Stimulated activated CD8-positive, alpha-beta memory T cell treated with anti-CD3 and anti-CD28 coated beads, Interleukin-12 subunit alpha, Interleukin-12 subunit beta, amount 100 ng/mL, for 24 hours (primary cell): ENCODE data around the gene NKX6-2.
"Not testable (repeated sequence)": the region's sequence is repeated elsewhere in the genome, so short reads cannot be mapped to it uniquely, and the experiment has no call there.

ENCODE experiments used
- DNase-seq: peaks from one replicate; pipeline ENCODE4 v3.0.0-alpha.2; 2020; ENCODE audit errors: extremely low read depth

Gene NKX6-2

DNA sequence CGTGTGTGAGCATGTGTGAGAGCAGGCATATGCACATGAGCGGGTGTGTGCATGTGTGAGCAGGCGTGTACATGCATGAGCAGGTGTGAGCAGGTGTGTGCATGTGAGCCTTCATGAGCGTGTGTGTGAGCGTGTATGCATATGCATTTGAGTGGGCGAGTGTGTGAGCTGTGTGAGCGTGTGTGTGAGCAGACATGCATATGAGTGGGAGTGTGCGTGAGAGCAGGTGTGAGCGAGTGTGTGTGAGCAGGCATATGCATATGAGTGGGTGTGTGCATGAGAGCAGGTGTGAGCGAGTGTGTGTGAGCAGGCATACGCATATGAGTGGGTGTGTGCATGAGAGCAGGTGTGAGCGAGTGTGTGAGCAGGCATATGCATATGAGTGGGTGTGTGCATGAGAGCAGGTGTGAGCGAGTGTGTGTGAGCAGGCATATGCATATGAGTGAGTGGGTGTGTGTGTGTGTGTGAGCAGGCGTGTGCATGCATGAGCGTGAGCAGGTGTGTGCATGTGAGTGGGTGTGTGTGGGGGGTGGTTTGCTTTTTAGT lies 30.7 kb downstream of the NKX6-2 start:
- DNase-seq: no peak

DNA sequence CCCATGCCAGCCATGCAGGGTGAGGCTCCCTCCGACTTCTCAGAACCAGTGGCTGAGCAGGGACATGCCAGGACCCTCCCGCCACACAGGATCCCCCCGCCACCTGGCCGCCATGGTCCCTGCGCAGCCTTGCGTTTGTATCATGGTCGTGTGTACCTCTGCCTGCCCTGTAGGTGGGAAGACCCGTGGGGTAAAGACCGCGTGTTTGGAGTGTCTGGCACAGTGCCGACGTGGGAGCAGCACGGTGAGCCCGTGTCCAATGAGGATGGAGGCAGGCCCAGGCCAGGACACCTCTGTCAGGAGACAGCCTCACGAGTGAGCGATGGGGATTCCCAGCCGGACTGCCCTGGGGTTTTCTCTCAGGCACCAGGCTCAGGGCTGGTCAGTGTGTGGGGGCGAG lies 31.9 kb downstream of the NKX6-2 start:
- DNase-seq: no peak

DNA sequence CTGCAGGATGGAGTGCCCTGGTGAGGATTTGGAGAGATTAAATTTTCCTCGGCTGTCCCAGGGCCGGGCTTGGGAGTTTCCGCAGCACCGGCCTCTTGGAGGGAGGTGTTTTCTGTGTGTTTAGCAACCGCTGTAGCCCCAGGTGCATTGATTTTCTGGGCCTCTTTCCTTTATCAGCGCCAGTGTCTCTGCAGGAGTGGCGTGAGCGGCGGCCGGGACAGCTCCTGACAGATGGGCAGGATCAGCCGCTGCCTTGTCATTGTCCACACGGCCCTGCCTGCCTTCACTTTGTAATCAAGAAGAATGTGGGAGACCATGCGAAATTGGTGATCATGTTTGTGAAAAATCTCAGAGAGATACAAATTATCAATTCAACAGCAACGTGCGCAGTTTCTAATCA lies 32.4 kb downstream of the NKX6-2 start:
- DNase-seq: no peak

DNA sequence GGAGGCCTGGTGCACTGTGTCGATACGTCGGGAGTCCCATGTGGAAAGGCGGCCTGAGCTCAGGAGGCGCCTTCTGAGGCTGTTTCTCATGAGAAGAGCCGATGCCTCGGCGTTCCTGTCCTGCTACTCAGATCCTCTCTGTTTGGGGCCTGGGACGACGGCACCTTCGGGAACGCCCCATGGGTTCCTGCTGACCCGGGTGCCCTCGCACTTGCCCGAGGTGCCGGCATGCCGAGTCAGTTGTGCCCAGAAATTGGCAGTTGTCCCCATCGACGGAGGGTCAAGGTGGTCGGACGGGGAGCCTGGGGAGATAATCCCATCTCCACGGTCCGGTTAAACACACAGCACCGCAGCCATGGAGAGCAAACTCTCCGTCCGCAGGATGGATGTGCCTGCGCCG lies 33.0 kb downstream of the NKX6-2 start:
- no peak for DNase-seq

DNA sequence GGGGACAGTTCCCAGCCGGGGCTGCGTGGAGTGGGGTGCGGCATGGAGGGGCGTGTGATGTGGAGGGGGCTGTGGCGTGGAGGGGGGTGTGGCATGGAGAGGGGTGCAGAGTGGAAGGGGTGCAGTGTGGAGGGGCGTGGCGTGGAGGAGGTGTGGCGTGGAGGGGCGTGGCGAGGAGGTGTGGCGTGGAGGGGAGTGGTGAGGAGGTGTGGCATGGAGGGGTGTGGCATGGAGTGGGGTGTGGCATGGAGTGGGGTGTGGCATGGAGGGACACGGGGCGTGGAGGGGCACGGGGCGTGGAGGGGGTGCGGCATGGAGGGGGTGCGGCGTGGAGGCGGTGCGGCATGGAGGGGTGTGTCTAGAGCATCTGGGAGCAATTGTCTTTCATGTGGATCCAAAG lies 33.6 kb downstream of the NKX6-2 start:
- no peak for DNase-seq

DNA sequence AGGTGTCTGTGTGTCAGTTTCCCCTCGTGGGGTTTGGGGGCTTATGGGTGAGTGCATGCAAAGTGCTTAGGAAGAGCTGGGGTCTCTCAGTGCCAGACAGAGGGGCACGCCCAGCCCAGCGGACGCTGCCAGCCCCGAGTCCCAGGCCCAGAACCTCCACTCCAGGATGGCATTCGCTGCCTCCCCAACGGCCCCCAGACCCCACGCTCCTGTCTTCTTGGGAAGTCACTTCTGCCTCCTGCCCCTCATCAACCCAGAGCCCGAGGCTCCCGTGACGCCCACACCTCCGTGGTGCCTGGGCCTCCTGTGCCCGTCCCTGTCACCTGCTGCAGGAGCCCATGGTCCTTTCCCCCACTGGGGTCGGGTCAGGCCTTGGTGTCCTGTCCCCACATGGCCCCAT lies 35.0 kb downstream of the NKX6-2 start:
- DNase-seq: no peak

DNA sequence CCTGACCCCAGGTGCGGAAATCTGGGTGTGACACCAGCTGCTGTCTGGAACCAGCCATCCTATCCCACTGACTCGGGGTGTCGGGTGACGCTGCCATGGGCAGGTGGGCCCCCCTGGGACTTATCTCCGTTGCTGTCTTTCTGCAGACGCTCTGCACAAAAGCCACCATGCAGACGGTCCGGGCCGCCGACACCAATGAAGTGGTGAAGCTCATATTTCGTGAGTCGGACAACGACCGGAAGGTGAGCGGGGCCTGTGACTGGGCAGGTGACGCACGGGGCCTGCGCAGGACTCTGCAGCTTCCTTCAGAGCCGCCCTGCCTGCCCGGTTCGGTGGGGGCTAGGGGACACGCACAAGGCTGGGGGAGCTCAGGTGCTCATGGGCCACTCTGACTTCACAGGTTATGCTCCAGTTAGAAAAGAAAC lies 36.6 kb downstream of the NKX6-2 start:
- no peak for DNase-seq

DNA sequence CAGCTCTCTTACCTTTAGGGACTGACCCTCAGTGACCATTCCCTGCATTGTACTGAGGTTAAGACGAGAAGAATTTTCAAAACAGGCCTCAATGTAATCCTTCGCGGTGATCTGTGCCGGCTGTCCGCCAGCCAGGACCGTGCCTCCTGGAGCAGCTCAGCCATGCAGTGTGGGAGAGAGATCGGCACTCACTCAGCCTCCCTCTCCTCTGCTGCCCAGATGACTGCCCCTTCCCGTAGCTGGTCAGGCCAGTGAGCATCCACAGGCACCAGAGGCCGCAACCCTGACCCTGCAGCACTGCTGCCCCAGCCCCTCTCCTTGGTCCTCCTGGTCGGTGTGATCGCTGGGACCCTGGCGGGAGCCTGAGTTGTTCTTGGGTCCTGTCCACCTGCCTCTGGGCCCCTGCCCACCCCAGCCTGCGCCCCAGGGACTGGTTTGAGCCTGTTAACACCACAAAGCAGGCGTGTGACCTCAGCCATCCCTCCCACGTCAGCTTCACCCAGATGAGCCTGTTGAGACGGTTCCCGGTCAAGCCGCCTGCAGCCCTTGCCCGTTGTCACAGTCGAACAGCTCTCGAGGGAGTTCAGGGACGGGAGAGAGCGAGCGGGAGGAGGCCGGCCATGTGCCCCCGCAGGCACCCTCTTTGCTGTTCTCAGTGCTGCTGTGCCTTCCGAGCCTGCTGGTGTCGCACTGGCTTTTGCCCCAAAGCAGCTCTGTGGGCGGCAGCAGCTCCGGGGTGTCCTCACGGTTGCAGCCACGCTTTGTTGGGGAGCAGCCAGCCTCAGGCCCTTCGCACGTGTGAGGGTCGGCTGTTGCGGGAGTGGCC lies 37.2 kb downstream of the NKX6-2 start:
- no peak for DNase-seq

DNA sequence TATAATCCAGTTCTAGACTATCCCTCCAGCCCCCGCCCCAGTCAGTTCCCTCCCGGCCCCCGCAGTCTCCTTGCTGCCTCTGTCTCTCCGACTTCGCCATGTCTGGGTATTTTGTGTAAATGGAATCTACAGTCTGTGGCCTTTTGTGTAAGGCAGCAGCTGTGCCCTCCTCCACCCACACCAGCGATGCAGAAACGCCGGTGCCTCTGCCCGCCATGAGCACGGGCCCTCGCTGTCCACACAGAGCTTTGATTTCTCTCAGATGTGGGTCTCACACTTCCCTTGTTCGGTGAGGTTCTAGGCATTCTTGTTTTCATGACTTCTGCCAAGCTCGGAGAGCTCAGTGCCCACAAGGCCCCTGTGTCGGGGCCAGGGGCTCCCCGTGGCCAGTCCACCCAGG lies 37.8 kb downstream of the NKX6-2 start:
- no peak for DNase-seq

DNA sequence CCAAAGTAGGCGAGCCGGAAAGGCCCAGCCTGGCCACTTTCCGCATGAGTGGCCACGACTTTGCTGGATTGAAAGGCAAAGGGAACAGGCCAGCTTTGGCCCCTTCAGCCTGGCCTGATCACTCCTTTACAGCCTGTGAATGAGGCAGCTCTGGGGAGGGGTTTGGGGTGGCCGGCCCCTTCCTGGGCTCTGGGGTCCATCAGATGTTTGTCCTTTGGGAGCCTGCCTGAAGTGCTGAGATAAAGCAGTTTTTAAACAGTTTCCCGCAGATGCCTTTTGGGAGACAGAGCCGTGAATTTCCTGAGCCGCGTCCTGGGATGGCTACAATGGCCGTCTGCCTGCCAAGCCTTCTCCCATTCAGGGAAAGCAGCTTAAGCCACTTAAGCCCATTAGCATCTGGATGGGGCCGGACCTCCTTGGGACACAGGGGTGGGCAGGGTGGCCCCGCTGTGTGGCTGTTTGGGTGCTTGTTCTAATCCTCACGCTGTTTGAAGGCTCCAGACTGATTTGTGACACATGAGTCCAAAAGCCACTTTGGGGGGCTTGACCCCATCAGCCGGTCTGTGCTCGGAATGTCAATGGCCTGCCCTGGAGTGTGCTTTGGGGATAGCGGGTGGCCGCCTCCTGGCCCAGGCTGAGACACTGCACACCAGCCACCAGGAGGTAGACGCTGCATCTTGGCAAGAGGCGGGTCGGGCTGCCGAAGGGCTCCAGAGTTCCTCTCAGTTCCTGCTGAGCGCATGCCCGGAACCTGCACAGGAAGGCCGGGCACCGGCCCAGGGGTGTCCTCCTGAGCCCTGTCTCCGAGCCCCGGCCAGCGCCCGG lies 38.9 kb downstream of the NKX6-2 start:
- no peak for DNase-seq

DNA sequence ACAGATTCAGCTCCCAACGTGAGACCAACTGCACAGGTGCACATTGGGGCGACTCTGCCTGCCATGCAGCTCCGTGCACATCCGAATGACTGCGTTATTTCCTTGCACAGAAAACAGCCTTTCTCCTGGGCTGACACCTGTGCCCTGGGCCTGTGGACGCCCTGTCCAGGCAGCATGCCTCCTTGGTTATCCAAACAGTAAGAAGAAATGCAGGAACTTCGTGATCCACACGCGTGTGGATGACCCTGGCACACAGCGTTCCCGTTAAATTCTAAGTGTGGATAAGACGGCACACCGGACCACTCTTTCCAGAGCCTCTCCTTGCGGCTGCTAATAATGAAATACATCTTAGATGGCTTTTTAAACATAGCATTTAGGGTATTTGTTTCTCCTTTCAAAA lies 39.6 kb downstream of the NKX6-2 start:
- no peak for DNase-seq

DNA sequence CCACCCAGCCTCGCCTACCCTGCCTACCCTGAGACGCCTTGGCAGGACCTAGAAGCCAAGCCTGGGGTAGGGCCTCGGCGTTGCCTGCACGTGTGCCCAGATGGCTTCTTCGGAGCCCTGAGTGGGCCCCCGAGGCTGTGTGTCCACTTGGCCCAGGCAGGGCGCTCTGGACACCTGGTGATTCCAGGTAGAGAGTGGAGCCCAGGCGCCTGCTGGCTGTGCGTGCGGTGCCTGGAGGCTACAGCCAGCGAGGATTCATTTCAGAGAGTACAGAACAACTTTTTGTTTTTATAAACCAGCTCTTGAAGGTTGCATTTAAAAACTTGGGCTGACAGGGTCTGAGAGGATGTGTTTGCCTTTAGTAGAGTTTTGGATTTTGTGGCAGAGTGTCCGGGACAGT lies 40.0 kb downstream of the NKX6-2 start:
- DNase-seq: no peak

DNA sequence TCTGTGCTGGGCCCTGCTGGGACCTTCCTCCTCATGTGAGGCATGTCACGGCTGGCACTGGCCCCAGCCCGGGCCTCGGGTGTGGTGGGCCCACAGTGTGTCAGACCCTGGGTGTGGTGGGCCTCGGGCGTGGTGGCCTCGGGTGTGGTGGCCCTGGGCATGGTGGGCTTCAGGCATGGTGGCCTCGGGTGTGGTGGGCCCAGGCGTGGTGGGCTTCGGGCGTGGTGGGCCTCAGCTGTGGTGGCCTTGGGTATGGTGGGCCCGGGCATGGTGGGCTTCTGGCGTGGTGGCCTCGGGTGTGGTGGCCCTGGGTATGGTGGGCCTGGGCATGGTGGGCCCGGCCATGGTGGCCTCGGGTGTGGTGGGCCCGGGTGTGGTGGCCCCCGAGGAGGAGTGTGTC lies 40.4 kb downstream of the NKX6-2 start:
- DNase-seq: no peak

DNA sequence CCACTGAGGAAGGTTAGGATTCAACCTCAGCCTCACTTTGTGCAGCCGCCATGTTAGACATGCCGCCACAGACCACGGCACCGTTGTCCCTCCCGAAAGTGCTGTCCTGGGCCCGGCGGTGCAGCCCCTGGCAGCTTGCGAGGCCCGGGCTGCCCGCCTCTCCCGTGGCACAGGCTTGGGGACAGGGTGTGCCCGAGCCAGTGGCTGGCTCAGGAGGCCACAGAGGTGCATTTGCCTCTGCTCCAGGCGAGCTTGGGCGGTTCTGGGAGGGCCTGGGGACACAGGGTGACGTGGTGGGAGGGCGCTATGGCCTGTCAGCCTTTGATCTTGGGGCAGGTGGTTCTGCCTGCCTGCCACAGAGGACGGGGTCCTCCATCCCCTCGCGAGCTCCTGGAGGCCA lies 41.1 kb downstream of the NKX6-2 start:
- DNase-seq: no peak

DNA sequence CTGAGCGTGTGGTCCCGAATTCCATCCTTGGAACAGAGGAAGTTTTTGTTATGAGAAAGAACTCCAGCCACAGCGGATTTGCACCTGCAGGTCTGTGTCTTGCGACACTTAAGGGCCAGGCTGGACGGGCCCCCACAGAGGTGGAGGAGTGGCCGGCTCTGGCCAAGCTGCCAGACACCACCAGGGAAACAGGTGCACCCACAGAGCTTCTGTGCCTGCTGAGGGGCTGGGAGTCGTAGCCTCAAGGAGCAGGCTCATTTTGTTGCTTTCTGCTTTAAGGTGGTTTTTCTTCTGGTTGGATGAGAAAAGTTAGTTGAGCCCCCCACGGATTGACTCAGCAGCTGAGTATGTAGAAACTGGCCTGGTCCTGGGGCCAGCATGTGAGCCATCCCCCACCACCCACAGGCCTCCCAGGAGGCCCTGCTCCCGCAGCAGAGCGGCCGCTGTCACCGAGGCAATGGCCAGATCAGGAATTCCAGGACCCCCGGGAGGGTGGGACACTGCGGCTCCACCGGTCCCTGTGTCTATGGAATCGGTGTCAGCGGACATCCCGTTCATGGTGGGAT lies 41.9 kb downstream of the NKX6-2 start:
- DNase-seq: no peak

DNA sequence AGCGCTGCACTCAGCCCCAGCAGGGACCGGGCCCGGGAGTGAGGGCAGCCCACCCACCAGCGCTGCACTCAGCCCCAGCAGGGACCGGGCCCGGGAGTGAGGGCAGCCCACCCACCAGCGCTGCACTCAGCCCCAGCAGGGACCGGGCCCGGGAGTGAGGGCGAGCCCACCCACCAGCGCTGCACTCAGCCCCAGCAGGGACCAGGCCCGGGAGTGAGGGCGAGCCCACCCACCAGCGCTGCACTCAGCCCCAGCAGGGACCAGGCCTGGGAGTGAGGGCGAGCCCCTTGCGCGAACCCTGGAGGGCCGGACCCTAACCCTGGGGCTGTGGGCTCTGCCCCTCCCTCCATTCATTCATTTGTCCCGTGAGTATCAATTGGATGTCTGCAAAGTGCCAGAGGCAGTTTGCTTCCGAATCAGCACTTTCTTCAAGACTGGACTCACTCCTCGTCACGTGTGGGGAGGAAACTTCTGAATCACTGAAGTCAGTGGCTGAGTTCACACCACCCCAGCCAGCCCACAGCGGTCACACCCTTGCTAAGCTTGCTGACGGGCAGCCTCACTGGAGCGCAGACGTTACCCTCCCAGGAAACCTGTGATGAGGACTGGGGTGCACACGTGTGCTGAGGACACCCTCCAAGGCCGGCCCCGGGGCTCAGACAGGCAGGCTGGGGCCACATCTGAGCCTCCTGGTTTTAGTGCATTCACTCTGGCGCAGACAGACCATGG lies 42.6 kb downstream of the NKX6-2 start:
- not testable (repeated sequence) for DNase-seq

DNA sequence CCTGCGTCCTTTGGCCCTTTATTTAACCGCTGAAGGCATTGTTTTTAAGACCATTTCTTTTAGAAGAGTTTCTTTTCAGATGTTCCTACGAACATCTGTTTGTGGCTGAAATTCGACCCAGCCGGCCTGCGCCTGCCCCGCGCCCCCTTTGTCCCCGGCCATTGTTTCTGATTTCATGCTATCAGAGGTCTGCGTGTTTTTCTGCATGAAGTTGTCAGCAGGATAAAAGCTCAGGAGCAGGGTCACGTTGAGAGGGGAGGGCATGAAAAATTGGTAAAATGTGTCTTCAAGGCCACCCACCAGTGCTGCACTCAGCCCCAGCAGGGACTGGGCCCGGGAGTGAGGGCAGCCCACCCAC lies 43.1 kb downstream of the NKX6-2 start:
- no peak for DNase-seq

DNA sequence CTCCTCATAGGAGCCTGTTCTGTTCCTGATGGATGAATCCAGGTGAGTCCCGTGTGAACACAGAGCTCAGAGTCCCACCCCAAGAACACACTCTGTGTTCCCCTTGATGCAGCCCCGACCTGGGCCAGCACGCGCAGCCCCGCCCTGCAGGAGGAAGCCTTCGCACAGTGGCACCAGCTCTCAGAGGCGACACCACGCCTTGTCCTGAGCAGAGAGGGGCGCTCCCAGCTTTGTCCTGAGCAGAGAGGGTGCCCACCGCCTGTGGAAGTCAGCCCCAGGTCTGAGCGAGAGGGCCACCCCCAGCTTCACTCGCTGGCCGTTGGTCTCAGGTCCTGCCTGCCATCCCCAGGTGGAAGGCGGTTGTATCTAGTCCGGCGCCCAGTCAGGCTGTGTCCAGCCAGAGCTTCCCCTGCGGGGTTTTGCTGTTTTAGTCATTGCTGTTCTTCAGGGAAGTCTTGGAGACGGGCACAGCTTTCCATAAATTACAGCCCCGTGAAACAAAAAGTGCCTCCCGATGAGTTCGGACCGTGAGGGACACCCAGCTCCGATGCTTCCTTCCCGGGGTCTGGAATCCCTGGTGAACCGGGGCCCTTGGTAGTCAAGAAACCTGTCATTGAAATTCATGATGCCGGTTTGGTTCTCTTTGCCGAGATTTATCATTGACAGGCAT lies 43.6 kb downstream of the NKX6-2 start:
- DNase-seq: no peak

DNA sequence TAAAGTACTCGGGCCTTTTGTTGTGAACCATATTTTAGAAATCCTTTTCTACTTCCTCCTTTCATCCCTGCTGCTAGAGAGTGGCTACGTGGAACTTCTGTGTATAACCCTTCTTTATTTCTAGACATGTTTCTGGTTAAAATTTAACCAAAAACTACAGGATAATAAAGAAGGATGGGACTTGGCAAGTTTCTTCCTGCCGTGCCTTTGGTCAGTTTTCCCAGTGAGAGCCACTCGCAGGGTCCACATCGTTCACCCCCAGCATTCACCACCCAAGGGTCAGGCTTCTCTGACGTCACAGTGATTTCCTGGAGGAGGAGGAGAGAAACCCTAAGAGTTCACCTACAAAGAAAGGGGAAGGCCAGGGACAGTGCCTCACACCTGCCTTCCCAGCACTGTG lies 45.4 kb downstream of the NKX6-2 start:
- DNase-seq: no peak

DNA sequence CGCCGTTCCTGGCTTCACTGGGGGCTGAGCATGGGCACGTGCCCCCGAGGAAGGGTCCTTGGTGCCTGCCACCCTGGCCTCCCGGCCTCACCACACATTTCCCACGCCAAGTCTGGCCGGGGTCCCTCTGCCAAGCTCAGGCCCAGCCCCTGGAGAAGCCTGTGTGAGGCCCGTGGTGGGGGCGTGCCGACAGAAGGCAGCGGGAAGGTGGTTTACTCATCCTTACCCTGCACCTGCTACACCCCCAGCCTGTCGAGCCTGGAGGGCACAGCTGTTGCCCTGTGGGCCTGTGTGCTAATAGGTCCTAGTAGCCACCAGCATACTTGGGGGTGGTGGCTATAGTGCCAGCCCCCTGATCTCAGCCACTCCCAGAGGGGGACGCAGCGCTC lies 46.7 kb downstream of the NKX6-2 start:
- DNase-seq: no peak

DNA sequence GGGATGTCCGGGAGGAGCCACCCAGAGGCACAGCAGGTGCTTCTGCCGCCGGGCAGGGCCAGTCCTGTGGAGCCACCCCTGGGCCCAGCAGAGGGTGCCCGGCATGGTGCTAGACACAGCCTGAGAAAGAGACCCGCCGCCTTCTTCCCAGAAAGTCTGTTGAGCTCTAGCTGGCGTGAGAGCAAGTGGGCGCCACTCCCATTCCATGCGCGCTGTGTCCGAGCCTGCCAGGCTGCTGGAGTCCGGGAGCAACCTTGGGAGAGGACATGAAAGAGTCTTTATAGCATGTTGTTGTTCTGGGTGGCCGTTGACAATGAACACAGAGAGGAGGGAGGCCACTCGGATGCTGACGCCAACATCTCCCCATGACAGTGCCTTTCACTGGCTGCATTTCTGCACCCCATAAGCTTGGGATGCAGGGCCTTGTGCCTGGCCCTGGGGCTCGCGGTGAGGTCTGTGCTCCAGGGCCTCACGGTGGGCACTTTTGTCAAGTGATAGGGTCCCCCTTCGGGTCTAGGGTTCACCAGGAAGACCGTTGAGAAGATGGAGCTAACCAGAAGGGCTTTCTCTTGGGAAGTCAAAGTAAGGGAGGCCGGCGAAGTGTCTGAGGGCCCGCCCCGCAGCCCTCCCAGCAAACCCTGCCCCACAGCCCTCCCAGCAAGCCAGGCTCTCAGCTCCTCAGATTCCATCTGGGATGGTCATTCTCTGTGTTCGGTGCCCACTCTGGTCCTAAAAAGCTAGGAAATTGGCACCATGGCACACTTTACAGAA lies 47.3 kb downstream of the NKX6-2 start:
- DNase-seq: no peak
